Esophagus (tissue), 2 donors: Measurements from ENCODE around the gene COL15A1. TPM values are rescaled to one million over a fixed set of nuclear protein-coding genes. Genes with fewer than 3 reads are reported as not detected.
"Not testable (repeated sequence)": the region's sequence is repeated elsewhere in the genome, so short reads cannot be mapped to it uniquely, and the experiment has no call there.

ENCODE experiments used
- H3K27ac ChIP-seq, 2 donors: one replicate each; pipeline ENCODE4 v1.5.1; 2013; ENCODE audit warnings: low read depth in 2 of 2, mild to moderate bottlenecking in 2 of 2, inconsistent platforms in 1 of 2, low read length in 1 of 2, moderate library complexity in 1 of 2
- H3K27me3 ChIP-seq, 2 donors: one replicate each; pipeline ENCODE4 v1.6.1; 2013; ENCODE audit warnings: low read length in 2 of 2, control low read depth in 1 of 2, mild to moderate bottlenecking in 1 of 2; ENCODE audit not compliant: insufficient read depth in 2 of 2, control insufficient read depth in 1 of 2
- H3K36me3 ChIP-seq, 2 donors: one replicate each; pipeline ENCODE4 v1.6.1; 2013; ENCODE audit warnings: low read length in 1 of 2; ENCODE audit not compliant: control insufficient read depth in 2 of 2, insufficient read depth in 2 of 2
- H3K4me1 ChIP-seq, 2 donors: one replicate each; pipeline ENCODE4 v1.6.1; 2013; ENCODE audit warnings: low read length in 1 of 2; ENCODE audit not compliant: control insufficient read depth in 2 of 2, insufficient read depth in 2 of 2
- H3K4me3 ChIP-seq, 2 donors: one replicate each; pipeline ENCODE4 v1.5.1; 2013; ENCODE audit warnings: low read length in 2 of 2, mild to moderate bottlenecking in 2 of 2, low read depth in 1 of 2, moderate library complexity in 1 of 2
- H3K9me3 ChIP-seq, 2 donors: one replicate each; pipeline ENCODE4 v1.6.1; 2013; ENCODE audit warnings: mild to moderate bottlenecking in 2 of 2, low read depth in 1 of 2, low read length in 1 of 2, moderate library complexity in 1 of 2; ENCODE audit not compliant: control insufficient read depth in 2 of 2, insufficient read depth in 1 of 2
- WGBS, 2 donors: extraction: QIAGEN DNeasy Blood & Tissue Kit; methylation state at CpG; one replicate each; pipeline ENCODE4 v1.1.7; 2013; 5-methylcytosine and 5-hydroxymethylcytosine counted together
- polyA plus RNA-seq, 2 donors: library from polyadenylated mRNA; stranded (reverse); fragments of 200-250 nt; gene quantifications; one replicate each; pipeline ENCODE4 v1.2.3, GENCODE V29; 2013
- donor health status: healthy with polysubstance abuse.
- donor health status: Bipolar disorder and iron deficiency.

Gene COL15A1
- polyA plus RNA-seq, 2 donors, result 5.2 to 7.3 TPM

DNA sequence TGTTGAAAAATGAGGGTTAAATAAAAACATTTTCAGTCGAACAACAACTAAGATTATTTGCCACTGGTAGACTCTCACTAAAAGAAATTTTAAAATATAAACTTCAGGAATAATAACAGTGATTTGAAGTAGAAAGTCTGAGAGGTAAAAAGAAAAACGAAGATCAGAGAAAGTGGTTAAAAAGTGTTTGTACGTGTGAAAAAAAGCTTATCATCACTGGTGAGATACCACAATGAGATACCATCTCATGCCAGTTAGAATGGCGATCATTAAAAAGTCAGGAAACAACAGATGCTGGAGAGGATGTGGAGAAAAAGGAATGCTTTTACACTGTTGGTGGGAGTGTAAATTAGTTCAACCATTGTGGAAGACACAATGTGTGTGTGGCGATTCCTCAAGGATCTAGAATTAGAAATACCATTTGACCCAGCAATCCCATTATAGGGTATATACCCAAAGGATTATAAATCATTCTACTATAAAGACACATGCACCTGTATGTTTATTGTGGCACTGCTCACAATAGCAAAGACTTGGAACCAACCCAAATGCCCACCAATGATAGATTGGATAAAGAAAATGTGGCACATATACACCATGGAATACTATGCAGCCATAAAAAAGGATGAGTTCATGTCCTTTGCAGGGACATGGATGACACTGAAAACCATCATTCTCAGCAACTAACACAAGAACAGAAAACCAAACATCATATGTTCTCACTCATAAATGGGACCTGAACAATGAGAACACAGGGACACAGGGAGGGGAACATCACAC, 156.3 kb downstream of the COL15A1 start:
- H3K4me1 ChIP-seq, H3K27ac ChIP-seq: not testable (repeated sequence)

DNA sequence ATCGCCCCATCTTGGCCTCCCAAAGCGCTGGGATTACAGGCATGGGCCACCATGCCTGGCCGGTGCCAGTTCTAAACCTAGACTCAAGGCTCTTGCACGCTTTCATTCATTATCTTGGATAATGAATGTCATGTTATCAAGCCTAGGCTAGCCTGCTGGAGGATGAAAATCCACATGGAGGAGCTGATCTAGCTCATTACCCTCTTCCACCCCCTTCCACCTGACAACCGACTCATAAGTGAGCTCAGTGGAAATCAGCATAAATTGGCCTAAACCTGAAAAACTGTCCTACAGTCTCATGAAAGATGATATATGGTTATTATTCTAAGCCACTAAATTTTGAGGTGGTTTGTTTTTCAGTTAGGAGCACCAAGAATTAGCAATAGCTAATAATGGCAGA, 157.6 kb downstream of the COL15A1 start:
- Histone ChIP-seq H3K36me3 (no peaks in the 10 kb centered on the region), H3K4me1 (no peaks in the 10 kb centered on the region), H3K27me3 (no peaks in the 10 kb centered on the region), H3K27ac (no peak overlapping the region), H3K9me3 (no peaks in the 10 kb centered on the region), H3K4me3 (no peak overlapping the region)
- WGBS, 2 donors, result 75 to 77% methylated on average over 5 of the region's 5 CpGs

More for the DNA sequence above, 156.3 kb downstream of the COL15A1 start:
- not testable (repeated sequence) for H3K36me3 ChIP-seq, H3K27me3 ChIP-seq, H3K9me3 ChIP-seq, H3K4me3 ChIP-seq
- 84 to 90% methylated on average over 5 of the region's 5 CpGs for WGBS, 2 donors

DNA sequence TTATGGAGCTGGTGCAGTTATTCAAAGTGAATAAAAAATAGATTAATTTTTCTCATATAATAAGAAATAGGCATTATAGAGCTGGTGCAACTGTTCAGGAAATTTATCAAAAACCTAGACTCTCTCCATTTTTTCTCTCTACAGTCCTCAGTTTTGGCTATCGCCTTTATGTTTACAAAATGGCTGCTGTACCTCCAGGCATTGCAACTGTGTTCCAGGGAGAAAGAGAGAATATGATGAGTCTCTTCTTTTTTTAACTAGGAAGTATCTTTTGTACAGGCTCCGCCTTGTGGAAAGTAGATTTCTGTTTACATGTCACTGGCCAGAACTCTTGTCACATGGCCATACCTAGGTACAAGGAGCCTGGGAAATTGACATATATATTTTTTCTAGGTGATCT, 158.1 kb downstream of the COL15A1 start:
- WGBS, 2 donors, result 95 to 97% methylated on average over 2 of the region's 2 CpGs
- Histone ChIP-seq H3K9me3 (no peaks in the 10 kb centered on the region), H3K4me1 (no peaks in the 10 kb centered on the region), H3K4me3 (no peak overlapping the region), H3K36me3 (no peaks in the 10 kb centered on the region), H3K27me3 (no peaks in the 10 kb centered on the region), H3K27ac (no peak overlapping the region)

DNA sequence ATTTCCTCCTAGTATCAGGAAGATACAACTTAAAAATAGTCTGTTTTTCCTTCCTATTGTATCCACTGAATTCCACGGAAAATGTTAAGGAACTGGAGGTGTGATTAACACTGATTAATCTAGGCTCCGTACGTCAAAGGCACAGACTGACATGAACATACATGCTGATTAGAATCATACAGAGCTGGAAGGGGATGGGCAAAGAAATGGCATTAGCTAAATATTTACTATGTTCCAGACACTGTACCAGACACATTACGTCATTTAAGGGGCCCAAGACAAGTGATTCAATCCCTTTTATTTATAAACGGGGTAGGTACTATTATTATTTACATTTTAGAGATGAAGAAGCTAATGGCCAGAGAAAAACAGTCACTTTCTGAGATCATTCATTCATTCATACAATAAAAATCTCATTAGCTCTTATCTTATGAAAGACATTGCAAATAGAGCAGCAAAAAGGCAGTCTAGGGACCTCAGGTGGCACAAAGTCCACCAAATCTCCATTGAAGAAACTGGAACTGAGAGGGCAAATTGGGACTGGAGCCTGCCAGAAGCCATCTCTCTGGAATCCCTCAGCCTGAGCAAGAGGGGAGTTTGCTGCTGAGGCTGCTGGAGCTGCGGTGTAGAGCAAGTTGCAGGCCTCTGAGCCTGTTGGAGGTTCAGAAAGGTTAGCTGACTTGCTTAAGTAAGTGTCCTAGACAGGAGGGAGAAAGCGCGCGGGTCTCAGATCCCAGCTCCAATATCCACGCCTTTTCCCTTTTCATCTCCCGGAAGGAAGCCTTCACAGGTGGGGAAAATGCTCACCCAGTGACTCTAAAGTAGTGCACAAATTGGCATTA, 159.6 kb downstream of the COL15A1 start:
- Histone ChIP-seq H3K4me3 (peak overlapping the region in 1 of 2 donors; percentile 94), H3K4me1 (no peaks in the 10 kb centered on the region), H3K27me3 (no peaks in the 10 kb centered on the region), H3K27ac (peak overlapping the region; percentile 78 to 83), H3K36me3 (no peaks in the 10 kb centered on the region), H3K9me3 (no peaks in the 10 kb centered on the region)
- 34 to 46% methylated on average over 11 of the region's 11 CpGs for WGBS, 2 donors

DNA sequence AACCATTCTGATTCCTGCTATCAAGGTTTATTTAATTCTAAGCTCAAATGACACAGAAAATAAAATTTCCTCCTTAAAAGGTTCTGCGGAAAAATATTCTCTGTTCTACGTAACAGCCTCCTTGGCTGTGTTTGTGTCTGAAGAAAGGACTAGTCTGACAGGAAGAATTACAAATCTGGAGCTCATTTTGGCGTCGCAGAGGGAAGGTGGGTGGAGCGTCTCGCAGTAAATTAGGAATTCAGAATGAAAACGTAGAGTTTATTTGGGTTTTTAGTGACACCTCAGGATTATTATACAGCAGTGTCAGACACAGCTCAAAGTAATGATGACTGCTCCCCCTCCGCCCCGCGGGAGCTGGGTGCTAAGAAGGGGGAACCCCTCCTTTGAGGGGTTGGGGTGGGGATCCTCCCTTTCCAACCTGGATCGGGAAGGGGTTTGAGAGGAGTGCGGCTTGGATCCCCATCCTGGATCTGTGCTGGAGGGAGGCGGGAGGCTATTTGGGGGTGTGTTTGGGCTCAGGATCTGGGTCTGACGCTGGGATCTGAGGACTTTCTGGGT, 160.3 kb downstream of the COL15A1 start:
- Histone ChIP-seq H3K27ac (peak overlapping the region; percentile 78 to 96), H3K36me3 (no peaks in the 10 kb centered on the region), H3K9me3 (no peaks in the 10 kb centered on the region), H3K27me3 (no peaks in the 10 kb centered on the region), H3K4me1 (no peaks in the 10 kb centered on the region), H3K4me3 (peak overlapping the region; percentile 88 to 94)
- WGBS, 2 donors, result 7 to 13% methylated on average over 14 of the region's 14 CpGs

DNA sequence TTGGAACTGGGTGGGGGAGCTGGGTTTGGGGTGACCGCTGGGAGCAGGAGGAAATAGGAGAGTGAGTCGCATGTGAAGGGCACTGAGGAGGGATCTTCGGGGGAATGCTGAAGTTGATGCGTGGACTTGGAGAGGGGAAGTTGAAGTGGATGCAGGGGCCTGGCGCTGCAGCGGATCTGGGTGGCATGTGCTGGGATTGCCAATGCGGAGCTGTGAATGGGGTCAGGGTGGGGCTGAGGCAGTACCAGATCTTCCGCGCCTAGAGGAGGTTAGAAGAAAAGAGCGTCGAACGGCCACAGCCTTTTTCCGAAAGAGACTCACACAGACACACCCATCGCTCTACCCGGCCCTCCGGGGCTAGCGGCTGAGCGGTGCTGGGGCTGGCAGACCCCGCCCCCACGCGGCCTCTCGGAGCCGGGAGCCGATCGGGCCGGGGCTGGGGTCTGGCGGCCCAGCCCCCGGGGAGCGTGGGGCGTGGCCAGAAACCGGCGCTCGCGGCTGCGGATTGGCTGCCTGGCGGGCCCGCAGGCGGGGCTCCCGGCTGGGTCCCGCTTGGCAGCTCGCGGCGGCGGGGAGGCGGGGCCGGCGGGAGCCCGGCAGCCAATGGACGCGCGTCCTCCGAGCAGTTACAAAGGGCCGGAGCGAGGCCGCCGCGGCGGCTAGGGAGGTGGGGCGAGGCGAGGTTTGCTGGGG, 160.9 kb downstream of the COL15A1 start, which contains the start of gene TGFBR1:
TGFBR1 (plus strand) TSS at position 655 of the 693 bp plus-strand sequence. CDS start 93 bp downstream, outside the sequence.
- 0% methylated on average over 32 to 60 of the region's 60 CpGs for WGBS, 2 donors
- Histone ChIP-seq H3K4me3 (peak within 1 kb of the TSS; percentile 88 to 94), H3K36me3 (no peaks in the 10 kb centered on the region), H3K27ac (peak within 1 kb of the TSS; percentile 78 to 96), H3K4me1 (no peaks in the 10 kb centered on the region), H3K9me3 (no peaks in the 10 kb centered on the region), H3K27me3 (no peaks in the 10 kb centered on the region)

DNA sequence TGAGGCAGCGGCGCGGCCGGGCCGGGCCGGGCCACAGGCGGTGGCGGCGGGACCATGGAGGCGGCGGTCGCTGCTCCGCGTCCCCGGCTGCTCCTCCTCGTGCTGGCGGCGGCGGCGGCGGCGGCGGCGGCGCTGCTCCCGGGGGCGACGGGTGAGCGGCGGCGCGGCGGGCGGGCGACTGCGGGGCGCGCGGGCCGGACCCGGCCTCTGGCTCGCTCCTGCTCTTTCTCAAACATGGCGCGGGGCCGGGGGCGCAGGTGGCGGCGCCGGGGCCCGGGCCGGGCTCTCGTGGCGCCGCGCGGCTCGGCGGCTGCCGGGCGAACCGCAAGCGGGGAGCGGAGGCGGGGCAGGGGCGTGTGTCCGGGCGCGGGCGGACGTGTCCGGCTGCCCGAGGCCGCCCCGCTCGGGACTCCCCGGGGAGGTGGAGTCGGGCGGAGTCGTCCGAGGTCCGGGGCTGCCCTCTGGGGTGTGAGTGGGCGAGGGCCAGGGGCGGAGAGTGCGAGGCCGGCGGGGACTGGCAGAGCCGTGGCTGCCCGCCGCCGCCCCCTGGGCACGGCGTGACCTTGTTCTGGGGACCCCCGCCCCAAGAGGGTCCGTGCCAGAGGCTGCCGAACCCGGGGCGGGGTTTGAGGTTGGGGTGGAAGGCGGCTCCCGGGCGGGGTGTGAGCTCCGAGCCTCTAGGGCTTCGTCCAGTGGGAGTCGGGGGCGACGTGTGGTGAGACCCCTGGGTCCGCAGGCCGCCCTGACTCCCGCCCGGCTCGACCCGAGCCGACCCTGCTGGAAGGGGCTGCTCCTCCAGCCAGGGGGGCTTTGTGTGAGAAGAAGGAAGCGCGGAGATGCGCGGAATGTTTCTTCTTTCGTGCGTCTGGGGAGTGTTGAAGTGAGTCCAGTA, 161.7 kb downstream of the COL15A1 start:
- no peaks in the 10 kb centered on the region for H3K27me3 ChIP-seq
- H3K27ac ChIP-seq, result peak overlapping the region; percentile 78 to 94
- no peaks in the 10 kb centered on the region for H3K36me3 ChIP-seq
- H3K4me1 ChIP-seq, result no peaks in the 10 kb centered on the region
- WGBS, 2 donors, result 1% methylated on average over 87 to 118 of the region's 118 CpGs
- H3K9me3 ChIP-seq, result no peaks in the 10 kb centered on the region
- H3K4me3 ChIP-seq, result peak overlapping the region; percentile 88 to 94

DNA sequence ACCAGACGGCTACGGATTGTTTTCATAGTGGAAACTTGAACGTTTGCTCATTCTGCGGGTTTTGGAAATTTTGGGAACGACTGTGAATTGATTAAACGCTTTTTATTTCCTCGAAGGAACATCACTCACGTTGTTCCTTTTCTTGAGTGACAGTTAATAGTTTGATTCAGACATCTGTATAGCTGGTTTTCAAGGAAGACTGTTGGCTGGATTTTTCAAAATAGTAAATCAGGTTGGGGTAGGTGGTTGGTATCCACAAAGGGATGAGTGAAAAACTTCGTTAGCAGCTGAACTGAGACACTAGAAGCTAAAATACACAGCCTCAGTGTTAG, 162.3 kb downstream of the COL15A1 start:
- Histone ChIP-seq H3K9me3 (no peaks in the 10 kb centered on the region), H3K4me3 (peak overlapping the region; percentile 88 to 94), H3K4me1 (no peaks in the 10 kb centered on the region), H3K27ac (peak overlapping the region; percentile 78 to 94), H3K36me3 (no peaks in the 10 kb centered on the region), H3K27me3 (no peaks in the 10 kb centered on the region)
- 1 to 2% methylated on average over 9 of the region's 9 CpGs for WGBS, 2 donors
